GM21723 (cell line): Measurements from ENCODE around the gene MET.
A peak's percentile ranks its signal among the peaks of the same experiment; 100 is the strongest.

Experiments
- ATAC-seq: cut with Tn5 transposase; IDR thresholded peaks from one replicate; pipeline ENCODE4 v1.9.1; 2021; ENCODE audit warnings: mild to moderate bottlenecking, moderate library complexity; ENCODE audit not compliant: unreplicated experiment

The MET gene

DNA sequence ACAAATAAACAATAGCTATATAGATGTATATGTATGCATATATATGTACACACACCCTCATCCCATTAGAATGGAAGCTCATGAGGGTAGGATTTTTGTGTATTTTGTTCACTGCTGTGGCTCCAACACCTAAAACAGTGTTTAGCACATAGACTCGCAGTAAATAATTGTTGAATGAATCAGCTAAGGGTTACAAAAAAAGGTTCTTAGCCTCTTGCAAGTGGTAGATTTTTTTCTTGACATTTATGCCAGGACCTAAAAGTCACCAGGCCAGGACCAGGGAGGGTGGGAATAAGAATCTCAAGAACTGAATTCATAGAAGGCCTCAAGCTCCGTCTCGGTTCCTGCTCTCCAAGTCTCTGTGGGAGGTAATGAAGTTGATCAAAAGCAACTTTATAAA lies 107.9 kb downstream of the MET start:
- no peak for ATAC-seq

DNA sequence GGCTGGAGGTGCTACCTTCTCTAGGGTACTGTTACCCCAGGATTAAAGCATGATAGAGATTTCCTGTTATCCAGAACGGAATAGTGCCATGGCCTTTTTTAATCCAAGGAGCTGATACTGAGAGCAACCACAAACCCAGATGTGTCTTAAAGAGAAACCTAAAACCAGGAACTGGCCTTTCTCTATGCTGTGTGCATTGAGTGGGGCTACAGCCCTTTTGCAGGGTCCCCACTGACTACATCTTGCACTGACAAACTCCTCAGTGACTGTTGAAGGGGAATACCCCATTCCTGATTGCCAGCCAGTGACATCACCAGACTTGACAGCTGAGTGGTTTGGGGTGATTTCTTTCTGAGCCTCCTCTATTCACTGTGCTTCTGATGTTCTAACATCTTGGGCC lies 108.5 kb downstream of the MET start:
- ATAC-seq: no peak

DNA sequence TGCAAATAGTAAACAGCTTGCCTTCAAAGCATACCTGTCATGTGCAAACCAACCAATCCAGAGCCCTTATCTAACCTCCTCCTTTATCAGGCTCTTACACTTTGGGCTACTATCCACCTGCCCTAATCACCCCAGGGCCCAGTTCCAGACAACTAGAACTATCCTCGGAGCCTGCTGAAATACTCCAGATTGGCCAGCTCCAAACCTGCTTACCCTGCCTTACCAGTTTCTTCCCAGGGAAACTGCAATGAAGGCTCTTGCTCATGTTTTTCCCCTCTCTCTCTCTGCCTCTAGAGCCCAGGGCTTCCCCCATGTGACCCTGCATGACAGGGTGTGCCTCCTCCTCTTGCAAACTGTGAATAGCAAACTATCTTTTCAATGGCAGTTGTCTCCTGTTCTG lies 109.0 kb downstream of the MET start:
- no peak for ATAC-seq

GRCh38 chr7:116781584-116781983 lies 109.6 kb downstream of the MET start:
- no peak for ATAC-seq

DNA sequence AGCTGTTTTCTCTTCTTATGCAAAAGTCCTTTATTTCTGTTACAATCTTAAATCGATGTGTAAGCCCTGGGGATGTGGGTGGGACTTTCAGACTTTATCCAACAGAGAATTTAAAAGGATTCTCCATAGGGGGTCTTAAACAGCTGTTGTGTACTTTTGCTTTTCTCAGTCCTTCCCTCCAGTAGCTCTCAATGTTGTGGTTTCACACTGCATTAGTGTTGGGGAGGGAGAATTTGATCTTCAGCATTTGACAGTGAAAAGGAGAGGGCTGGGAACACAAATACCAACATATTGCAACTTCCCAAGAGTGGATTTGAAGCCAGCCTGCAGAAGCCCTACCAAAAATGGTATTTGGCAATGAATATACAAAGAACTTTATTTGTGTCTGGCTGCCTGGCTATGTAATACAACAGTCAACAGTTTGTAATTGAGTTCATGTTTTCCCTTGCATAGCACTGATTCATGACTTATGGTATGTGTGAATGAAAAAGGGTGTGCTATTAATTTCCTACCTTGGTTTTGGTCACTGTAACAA lies 110.2 kb downstream of the MET start:
- no peak for ATAC-seq

GRCh38 chr7:116783666-116784318 lies 111.8 kb downstream of the MET start:
- ATAC-seq: no peak

- no peak for ATAC-seq
These were observed 112.7 kb downstream of the MET start for GRCh38 chr7:116784647-116785046.

DNA sequence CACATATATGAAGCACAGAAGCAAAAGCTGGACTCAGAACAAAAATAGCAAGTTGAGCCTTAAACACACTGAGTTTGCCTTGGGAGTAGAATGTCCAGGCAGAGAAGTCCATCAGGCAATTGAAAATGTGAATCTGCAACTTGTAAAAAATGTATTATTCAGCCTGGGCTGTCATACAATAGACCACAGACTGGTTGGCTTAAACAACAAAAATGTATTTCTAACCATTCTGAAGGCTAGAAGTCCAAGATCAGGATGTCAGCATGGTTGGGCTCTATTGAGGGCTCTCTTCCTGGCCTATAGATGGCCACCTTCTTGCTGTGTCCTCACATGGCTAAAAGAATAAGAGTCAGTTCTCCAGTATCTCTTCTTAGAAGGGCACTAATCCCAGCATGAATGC lies 113.8 kb downstream of the MET start:
- no peak for ATAC-seq

- ATAC-seq: peak; percentile 99
These were observed 114.9 kb downstream of the MET start for GRCh38 chr7:116786791-116787443.

DNA sequence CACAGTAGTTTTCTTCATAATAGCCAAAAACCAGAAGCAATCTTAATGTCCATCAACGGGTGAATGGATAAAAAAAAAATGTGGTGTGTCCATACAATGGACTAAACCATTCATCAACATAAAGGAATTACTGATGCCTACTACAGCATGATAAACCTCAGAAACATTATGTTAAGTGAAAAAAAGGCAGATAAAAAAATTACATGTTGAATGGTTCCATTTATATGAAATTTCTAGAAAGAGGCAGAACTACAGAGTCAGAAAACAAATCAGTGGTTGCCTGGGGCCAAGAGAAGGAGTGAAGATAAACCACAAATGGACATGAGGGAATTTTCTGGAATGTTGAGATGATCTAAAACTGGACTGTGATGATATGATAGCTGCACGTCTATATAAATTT lies 115.9 kb downstream of the MET start:
- no peak for ATAC-seq

- no peak for ATAC-seq
These were observed 116.7 kb downstream of the MET start for GRCh38 chr7:116788572-116789197.

DNA sequence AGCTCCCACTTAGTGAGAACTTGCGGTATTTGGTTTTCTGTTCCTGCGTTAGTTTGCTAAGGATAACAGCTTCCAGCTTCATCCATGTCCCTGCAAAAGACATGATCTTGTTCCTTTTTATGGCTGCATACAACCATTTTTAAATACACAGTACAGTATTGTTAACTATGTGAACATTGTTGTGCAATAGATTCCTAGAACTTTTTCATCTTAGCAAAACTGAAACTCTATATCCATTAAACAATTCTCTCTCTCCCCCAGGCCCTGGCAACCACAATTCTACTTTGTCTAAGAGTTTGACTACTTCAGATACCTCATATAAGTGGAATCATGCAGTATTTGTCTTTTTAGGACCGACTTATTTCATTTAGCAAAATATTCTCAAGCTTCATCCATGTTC lies 118.0 kb downstream of the MET start:
- ATAC-seq: no peak

DNA sequence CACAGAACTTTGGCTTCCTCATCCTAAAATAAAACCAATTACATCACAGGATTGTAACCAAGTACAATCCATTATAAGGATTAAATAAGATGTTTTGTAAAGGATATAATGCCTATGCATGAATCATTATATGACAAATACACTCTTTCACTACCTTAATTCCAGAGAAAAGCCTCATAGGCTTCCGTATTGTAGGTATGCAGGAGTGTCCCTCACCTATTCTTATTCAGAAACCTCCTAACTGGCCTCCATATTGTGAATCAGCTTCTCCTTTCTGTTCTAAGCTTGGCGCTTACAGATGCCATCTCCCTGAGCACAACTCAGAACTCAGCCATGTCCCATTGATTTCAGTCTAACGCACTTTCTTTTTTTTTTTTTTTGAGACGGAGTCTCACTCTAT lies 120.8 kb downstream of the MET start:
- ATAC-seq: no peak

- no peak for ATAC-seq
These were observed 121.9 kb downstream of the MET start for GRCh38 chr7:116793795-116794340.

DNA sequence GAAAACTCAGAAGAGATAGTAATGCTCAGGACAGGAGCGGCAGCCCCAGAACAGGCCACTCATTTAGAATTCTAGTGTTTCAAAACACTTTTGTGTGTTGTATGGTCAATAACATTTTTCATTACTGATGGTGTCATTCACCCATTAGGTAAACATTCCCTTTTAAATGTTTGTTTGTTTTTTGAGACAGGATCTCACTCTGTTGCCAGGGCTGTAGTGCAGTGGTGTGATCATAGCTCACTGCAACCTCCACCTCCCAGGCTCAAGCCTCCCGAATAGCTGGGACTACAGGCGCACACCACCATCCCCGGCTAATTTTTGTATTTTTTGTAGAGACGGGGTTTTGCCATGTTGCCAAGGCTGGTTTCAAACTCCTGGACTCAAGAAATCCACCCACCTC lies 124.5 kb downstream of the MET start:
- no peak for ATAC-seq

DNA sequence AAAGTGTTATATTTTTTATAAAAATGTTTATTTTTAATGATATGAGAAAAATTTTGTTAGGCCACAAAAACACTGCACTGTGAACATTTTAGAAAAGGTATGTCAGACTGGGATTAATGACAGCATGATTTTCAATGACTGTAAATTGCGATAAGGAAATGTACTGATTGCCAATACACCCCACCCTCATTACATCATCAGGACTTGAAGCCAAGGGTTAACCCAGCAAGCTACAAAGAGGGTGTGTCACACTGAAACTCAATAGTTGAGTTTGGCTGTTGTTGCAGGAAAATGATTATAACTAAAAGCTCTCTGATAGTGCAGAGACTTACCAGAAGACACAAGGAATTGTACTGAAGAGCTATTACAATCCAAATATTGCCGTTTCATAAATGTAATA lies 125.6 kb downstream of the MET start:
- ATAC-seq: no peak

GRCh38 chr7:116798232-116798631 lies 126.2 kb downstream of the MET start:
- no peak for ATAC-seq

DNA sequence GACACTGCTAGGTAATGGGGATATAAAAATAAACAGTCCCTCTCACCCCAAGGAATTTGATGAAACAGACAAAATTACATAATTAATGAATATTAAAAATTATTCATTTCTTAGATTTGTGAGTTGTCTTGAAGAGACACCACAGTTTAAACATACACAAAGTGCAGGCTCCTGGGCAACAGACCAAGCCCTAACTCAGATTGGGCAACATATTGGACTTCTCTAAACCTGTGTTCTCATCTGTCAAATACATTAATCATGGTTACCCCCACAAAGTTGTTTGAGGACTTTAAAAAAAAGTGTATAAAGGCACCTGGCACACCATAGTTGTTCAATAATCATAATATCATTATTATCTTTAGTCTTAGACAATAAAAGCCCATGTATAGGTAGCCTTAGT lies 127.9 kb downstream of the MET start:
- ATAC-seq: no peak

GRCh38 chr7:116800594-116800993 lies 128.6 kb downstream of the MET start:
- no peak for ATAC-seq

DNA sequence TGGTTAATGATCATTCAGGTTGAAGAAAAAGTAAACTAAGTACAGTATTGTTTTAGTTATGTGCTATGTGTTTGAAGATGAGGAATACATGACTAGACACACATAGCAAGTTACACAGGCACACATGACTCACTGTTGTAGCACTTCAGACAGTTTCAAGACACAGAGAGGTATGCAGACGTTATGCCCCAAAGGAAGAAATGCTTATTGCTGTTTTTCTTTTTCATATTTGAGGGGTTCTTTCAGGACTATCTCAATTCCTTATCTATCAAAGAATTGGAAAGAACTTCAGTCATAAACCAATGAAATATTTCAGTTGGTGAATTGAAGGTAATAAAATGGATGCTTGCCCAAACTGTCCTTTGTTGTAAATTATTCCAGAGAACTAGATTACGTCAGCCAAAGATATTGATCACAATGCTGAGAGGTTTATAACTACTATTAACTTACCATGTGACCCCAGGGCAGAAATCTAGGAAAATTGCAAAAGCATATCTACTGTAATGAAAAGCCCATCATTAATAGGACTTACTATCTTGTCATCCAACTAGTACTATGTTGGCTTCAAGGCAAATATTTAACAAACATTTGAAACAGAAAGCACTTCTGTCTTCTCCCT lies 129.2 kb downstream of the MET start:
- ATAC-seq: no peak

DNA sequence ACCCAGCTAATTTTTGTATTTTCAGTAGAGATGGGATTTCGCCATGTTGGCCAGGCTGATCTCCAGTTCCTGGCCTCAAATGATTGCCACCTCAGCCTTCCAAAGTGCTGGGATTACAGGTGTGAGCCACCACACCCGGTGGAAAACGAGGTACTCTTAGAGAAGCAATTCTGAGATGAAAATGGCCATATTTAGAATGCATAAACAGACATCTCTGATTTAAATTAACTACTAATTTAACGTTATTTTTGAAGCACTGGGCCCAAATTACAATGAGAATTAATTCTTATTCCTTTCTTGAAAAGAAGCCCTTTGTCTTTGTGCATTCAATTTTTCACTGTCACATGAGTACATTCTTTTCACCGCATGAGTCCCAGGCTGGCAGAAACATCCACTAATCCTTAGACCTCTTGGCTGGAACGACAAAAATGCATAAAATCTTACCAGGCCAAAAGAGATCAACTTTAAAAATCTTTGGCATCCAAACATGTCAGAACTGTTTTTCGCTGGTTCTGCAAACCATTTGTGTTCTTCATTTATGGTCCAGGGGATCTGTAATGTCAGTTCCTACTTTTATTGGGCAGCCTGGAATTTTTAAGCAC lies 130.2 kb downstream of the MET start:
- no peak for ATAC-seq
